ENCODE data around the gene PDILT. TPM values are rescaled to one million over a fixed set of nuclear protein-coding genes. Genes with fewer than 3 reads are reported as not detected.

The PDILT gene
- total RNA-seq, 1 experiment from 2014 or later = not detected

DNA sequence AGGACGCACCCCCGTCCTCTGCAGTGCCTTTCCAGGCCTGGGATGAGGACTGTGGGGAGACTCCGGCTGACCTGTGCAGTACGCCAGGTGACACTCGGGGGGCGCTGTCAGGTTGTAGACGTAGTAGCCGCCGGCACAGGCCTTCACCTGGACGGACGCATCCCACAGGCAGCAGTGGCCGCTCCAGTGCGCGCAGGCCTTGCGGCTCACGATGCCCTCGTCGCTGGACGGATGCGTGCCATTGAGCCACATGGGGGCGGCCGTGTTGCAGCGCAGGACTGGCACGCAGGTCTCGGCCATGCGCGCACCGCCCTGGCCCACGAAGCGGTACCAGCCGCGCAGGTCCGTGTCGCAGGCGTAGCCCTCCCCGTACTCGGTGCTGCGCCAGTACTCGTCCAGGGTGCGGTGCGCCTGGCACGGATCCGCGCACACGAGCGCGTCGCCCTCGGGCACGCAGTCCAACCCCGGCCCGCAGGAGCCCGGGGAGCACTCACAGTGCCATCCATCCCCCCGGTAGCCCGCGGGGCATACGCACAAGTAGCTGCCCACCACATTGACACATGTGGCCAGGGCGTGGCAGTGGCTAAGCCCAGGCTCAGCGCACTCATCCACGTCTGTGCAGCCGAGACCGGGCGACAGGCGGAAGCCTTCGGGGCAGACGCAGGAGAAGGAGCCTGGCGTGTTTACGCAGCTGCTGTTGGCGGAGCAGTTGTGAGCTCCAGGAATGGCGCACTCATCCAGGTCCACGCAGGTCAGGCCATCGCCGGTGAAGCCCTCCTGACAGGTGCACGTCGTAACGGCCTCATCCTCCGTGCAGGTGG lies 56.0 kb downstream of the PDILT start:
- Histone ChIP-seq H4K91ac (ENCODE audit: insufficient read length, low read depth, low read length) (no peak overlapping the region), H3K14ac (ENCODE audit: insufficient read depth, low read length) (no peak overlapping the region), H2BK15ac (ENCODE audit: low read depth, low read length) (no peak overlapping the region), H3T11ph (ENCODE audit: low read length) (no peak overlapping the region), H4K20me1 (ENCODE audit: control insufficient read depth, insufficient read depth, insufficient read length) (no peaks in the 10 kb centered on the region), H3K4me1 (ENCODE audit: insufficient read depth, low read length) (no peaks in the 10 kb centered on the region), H3K27me3 (ENCODE audit: insufficient read depth, low read length) (no peaks in the 10 kb centered on the region), H3K27ac (ENCODE audit: insufficient read length, low read depth, low read length) (no peak overlapping the region), H3K79me1 (ENCODE audit: insufficient read depth, low read depth, low read length, poor library complexity, severe bottlenecking) (no peaks in the 10 kb centered on the region), H2BK20ac (ENCODE audit: low read depth, low read length, poor library complexity, severe bottlenecking) (no peak overlapping the region), H3K56ac (ENCODE audit: insufficient read length, low read depth, low read length) (no peak overlapping the region), H3K23me2 (ENCODE audit: insufficient read length, low read depth, low read length, poor library complexity, severe bottlenecking) (no peaks in the 10 kb centered on the region), H3K9ac (ENCODE audit: extremely low read depth, insufficient read length, low read length) (no peak overlapping the region), H3K18ac (ENCODE audit: insufficient read length, low read depth, low read length) (no peak overlapping the region), H2BK5ac (ENCODE audit: insufficient read length, low read length) (no peak overlapping the region), H3K4ac (ENCODE audit: low read depth, low read length) (no peak overlapping the region), H4K5ac (ENCODE audit: insufficient read length, low read depth, low read length) (no peak overlapping the region), H4K8ac (replicated peaks; ENCODE audit: insufficient read length, low read depth, low read length) (no peak overlapping the region), H3K79me2 (ENCODE audit: insufficient read depth, low read length) (no peaks in the 10 kb centered on the region), H3K4me2 (ENCODE audit: insufficient read depth, insufficient read length, low read length) (no peak overlapping the region), H2AK5ac (ENCODE audit: insufficient read length, low read length) (no peak overlapping the region), H2BK120ac (ENCODE audit: low read depth, low read length, poor library complexity, severe bottlenecking) (no peak overlapping the region), H2BK12ac (ENCODE audit: insufficient read length, low read depth, low read length) (no peak overlapping the region), H3K9me3 (ENCODE audit: control insufficient read depth, low read depth, low read length) (no peaks in the 10 kb centered on the region), H2AFZ (ENCODE audit: low read length) (no peak overlapping the region), H3K23ac (ENCODE audit: insufficient read length, low read depth, low read length) (no peak overlapping the region)
- Mint-ChIP-seq H3K27ac (no peak overlapping the region), H3K4me1 (peaks cover 9 to 11% of the 10 kb centered on the region in 2 experiments), H3K36me3 (ENCODE audit: insufficient read depth in 1 of 3, low read depth in 3 of 3) (no peaks in the 10 kb centered on the region), H3K4me3 (no peak overlapping the region), H3K9me3 (no peaks in the 10 kb centered on the region), H3K27me3 (ENCODE audit: low read depth) (no peaks in the 10 kb centered on the region; the same call in none of the 2 replicates)
- WGBS (ENCODE audit: extremely low coverage, insufficient read length, low lambda C conversion rate) = no CpG with 5 or more reads among the region's 77 CpGs
- DNase-seq = peak; percentile 91
- TF ChIP-seq, protein P1, sequence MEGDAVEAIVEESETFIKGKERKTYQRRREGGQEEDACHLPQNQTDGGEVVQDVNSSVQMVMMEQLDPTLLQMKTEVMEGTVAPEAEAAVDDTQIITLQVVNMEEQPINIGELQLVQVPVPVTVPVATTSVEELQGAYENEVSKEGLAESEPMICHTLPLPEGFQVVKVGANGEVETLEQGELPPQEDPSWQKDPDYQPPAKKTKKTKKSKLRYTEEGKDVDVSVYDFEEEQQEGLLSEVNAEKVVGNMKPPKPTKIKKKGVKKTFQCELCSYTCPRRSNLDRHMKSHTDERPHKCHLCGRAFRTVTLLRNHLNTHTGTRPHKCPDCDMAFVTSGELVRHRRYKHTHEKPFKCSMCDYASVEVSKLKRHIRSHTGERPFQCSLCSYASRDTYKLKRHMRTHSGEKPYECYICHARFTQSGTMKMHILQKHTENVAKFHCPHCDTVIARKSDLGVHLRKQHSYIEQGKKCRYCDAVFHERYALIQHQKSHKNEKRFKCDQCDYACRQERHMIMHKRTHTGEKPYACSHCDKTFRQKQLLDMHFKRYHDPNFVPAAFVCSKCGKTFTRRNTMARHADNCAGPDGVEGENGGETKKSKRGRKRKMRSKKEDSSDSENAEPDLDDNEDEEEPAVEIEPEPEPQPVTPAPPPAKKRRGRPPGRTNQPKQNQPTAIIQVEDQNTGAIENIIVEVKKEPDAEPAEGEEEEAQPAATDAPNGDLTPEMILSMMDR (conservative IDR thresholded peaks at IDR 0.05) = peak; percentile 68

Data from H9 (cell line).